ENCODE results near the gene NECTIN1.

NECTIN1 gene

DNA sequence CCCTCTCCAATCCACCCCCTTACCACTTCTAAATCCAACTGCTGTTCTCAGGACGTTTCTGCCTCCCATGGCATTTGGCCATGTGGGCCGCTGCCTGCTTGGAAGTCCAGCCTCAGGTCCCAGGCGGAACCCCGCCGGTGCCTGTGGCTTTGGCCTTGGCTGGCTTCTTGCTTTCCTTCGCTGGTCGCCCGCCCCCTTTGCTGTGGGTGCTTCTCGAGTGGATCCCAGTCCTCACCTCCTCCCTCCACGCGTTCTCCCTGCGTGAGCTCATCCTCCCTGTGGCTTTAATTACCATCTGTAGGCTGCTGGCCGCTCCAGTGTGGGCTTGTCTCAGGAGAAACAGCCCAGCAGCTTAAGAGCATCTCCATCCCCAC lies 111.7 kb downstream of the NECTIN1 start:
- CTCF ChIA-PET = interaction anchor here (1.3 to 1.5 kb wide), 2 partner anchors 25 to 491 kb away, joined by 3 read pairs; no protein-coding TSS in a partner anchor
- DNase-seq (ENCODE audit: extremely low spot score) = no peak
- POLR2A ChIA-PET = no interaction called here
- TF ChIP-seq, protein P1, sequence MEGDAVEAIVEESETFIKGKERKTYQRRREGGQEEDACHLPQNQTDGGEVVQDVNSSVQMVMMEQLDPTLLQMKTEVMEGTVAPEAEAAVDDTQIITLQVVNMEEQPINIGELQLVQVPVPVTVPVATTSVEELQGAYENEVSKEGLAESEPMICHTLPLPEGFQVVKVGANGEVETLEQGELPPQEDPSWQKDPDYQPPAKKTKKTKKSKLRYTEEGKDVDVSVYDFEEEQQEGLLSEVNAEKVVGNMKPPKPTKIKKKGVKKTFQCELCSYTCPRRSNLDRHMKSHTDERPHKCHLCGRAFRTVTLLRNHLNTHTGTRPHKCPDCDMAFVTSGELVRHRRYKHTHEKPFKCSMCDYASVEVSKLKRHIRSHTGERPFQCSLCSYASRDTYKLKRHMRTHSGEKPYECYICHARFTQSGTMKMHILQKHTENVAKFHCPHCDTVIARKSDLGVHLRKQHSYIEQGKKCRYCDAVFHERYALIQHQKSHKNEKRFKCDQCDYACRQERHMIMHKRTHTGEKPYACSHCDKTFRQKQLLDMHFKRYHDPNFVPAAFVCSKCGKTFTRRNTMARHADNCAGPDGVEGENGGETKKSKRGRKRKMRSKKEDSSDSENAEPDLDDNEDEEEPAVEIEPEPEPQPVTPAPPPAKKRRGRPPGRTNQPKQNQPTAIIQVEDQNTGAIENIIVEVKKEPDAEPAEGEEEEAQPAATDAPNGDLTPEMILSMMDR (IDR thresholded peaks at IDR 0.05; ENCODE audit: control extremely low read depth, extremely low read depth, low read depth, missing control alignments) = no peak

DNA sequence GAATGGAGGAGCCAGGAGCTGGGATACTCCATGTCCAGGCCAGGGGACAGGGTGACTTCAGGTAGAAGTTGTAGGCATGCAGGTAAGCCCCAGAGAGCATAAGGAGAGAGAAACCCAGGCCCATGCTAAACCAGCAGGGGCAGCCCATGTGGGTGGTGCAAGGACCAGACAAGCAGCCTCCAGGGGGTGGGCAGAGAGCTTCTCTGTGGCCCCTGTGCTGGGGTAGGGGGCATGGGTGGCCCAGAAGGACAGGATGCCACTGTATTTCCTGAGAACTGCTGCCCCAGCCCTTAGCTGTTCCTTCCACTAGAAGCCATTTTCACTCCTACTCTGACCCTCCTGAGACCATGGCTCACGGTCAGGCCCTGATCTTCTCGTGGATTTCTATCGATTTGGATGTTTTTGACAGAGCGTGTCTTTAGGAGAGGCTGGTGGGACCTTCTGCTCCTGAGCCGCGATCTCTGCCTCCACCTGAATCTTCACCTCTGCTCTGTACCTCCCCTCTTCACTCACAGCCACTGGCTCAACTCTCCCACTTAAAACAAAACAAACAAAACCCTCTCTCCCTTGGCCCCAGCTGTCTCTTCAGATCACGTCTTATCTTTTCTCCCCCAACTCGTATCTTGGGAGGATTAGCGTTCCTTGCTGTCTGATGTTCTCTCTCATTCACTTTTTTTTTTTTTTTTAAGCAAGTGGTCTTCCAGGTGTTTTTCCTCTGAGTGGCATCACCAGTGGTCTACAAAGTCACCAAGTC lies 112.2 kb downstream of the NECTIN1 start:
- TF ChIP-seq, protein P1 (IDR thresholded peaks at IDR 0.05; ENCODE audit: control extremely low read depth, extremely low read depth, low read depth, missing control alignments) = no peak
- CTCF ChIA-PET = interaction anchor here (0.9 to 1.5 kb wide), 3 partner anchors 25 to 491 kb away, joined by 3 read pairs; no protein-coding TSS in a partner anchor
- POLR2A ChIA-PET = no interaction called here
- DNase-seq (ENCODE audit: extremely low spot score) = no peak

- TF ChIP-seq, protein P1 (IDR thresholded peaks at IDR 0.05; ENCODE audit: control extremely low read depth, extremely low read depth, low read depth, missing control alignments) = no peak
- DNase-seq (ENCODE audit: extremely low spot score) = no peak
- CTCF ChIA-PET = interaction anchor here (0.9 to 1.3 kb wide), 2 partner anchors 9 to 83 kb away, joined by 3 to 6 read pairs; no protein-coding TSS in a partner anchor
- POLR2A ChIA-PET = no interaction called here
Measured at GRCh38 chr11:119615882-119616196, 113.2 kb downstream of the NECTIN1 start.

DNA sequence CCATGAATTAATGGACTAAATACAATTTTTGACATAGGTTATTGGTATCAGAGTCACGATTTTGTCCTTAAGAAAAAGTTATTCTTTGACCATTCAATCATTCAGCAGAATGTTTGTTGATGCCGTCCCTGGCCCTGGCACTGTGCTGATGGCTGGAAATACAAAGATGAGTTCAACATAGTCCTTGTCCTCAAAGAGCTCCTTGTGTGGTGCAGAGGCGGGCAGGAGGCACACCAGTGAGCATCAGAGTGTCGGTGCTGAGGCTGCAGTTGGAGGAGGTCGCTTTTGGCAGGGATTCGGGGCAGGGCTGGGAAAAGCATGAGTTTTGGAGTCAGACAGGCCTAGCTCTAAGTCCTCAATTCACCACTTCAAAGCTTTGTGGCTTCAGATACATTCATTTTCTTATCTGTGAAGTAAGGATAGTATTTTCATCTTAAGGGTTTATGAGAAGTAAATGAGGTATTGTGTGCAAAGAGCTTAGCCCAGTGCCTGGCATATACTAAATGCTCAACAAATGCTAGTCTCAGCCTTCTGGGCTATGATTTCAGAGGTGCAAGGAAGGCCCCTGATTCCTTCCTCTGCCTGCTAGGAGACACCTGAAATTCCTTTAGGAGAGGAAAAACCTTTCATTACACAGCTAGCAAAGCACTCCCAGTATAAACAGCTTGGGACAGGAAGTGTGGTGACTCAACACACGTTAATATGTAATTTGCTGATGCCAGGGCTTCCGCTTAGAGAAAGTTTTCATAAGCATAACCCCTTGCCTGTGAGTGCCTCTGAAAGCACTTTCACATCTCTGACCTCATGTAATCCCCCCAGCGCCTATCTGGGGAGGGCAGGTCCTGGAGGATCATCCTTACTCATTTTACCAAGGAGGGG lies 113.8 kb downstream of the NECTIN1 start:
- TF ChIP-seq, protein P1 (IDR thresholded peaks at IDR 0.05; ENCODE audit: control extremely low read depth, extremely low read depth, low read depth, missing control alignments) = no peak
- POLR2A ChIA-PET = no interaction called here
- CTCF ChIA-PET = interaction anchor here (0.7 to 1.3 kb wide), 4 partner anchors 9 to 556 kb away, joined by 3 to 6 read pairs (median 4); no protein-coding TSS in a partner anchor
- peak; percentile 58 for DNase-seq (ENCODE audit: extremely low spot score)

- ChIA-PET POLR2A (no interaction called here), CTCF (interaction anchor here (0.7 to 1.3 kb wide), 4 partner anchors 10 to 557 kb away, joined by 3 to 6 read pairs (median 4); no protein-coding TSS in a partner anchor)
- TF ChIP-seq, protein P1 (IDR thresholded peaks at IDR 0.05; ENCODE audit: control extremely low read depth, extremely low read depth, low read depth, missing control alignments) = no peak
- no peak for DNase-seq (ENCODE audit: extremely low spot score)
Measured at GRCh38 chr11:119614222-119615002, 114.6 kb downstream of the NECTIN1 start.

- DNase-seq (ENCODE audit: extremely low spot score) = no peak
- CTCF ChIA-PET = interaction anchor here (1.4 kb wide), 1 partner anchor 11 kb away, joined by 3 read pairs; no protein-coding TSS in a partner anchor
- POLR2A ChIA-PET = no interaction called here
- TF ChIP-seq, protein P1 (IDR thresholded peaks at IDR 0.05; ENCODE audit: control extremely low read depth, extremely low read depth, low read depth, missing control alignments) = no peak
Measured at GRCh38 chr11:119612814-119613213, 116.2 kb downstream of the NECTIN1 start.

Measured in GM10248 (cell line).